Astrocyte (in vitro differentiated cells and primary cell): ENCODE measurements around the gene RAB37.

Experiments
- CTCF ChIP-seq: IDR thresholded peaks from 2 replicates; pipeline ENCODE4 v1.5.1; 2011; ENCODE audit warnings: low read depth, mild to moderate bottlenecking, inconsistent platforms, low read length, moderate library complexity; ENCODE audit not compliant: insufficient read depth
- EZH2 ChIP-seq: IDR thresholded peaks from 2 replicates; pipeline ENCODE4 v1.6.1; 2012; ENCODE audit warnings: mild to moderate bottlenecking, low read length, inconsistent platforms; ENCODE audit not compliant: insufficient read depth

- no peak for TF ChIP-seq CTCF
- no peak for TF ChIP-seq EZH2
Observed at GRCh38 chr17:74750327-74751069, 13.4 kb downstream of the RAB37 start.
